Mucosa of rectum (tissue), 2 donors: Measurements from ENCODE around the gene ZNF532.

ENCODE experiments used
- H3K27ac ChIP-seq, 2 donors: one replicate each; pipeline ENCODE4 v1.7.0; 2013; ENCODE audit warnings: inconsistent platforms in 2 of 2, low read depth in 2 of 2, low read length in 2 of 2
- H3K27me3 ChIP-seq, 2 donors: one replicate each; pipeline ENCODE4 v1.7.0; 2013; ENCODE audit warnings: low read length in 2 of 2; ENCODE audit not compliant: control insufficient read depth in 2 of 2, insufficient read depth in 2 of 2
- H3K36me3 ChIP-seq, 2 donors: one replicate each; pipeline ENCODE4 v1.7.0; 2013; ENCODE audit warnings: low read length in 2 of 2; ENCODE audit not compliant: control insufficient read depth in 2 of 2, insufficient read depth in 2 of 2
- H3K4me1 ChIP-seq, 2 donors: one replicate each; pipeline ENCODE4 v1.7.0; 2013; ENCODE audit warnings: low read length in 2 of 2, mild to moderate bottlenecking in 1 of 2; ENCODE audit not compliant: control insufficient read depth in 2 of 2, insufficient read depth in 2 of 2
- H3K4me3 ChIP-seq, 2 donors: one replicate each; pipeline ENCODE4 v1.7.0; 2013; ENCODE audit warnings: low read length in 2 of 2
- H3K9ac ChIP-seq, 2 donors: one replicate each; pipeline ENCODE4 v1.7.0; 2013; ENCODE audit warnings: low read length in 2 of 2, low read depth in 1 of 2, mild to moderate bottlenecking in 1 of 2
- H3K9me3 ChIP-seq, 2 donors: one replicate each; pipeline ENCODE4 v1.7.0; 2013; ENCODE audit warnings: low read length in 2 of 2; ENCODE audit not compliant: control insufficient read depth in 2 of 2
- donor health status: healthy.
- donor health status: Normal muscosa, but diverticular disease.

ZNF532 gene

GRCh38 chr18:58988600-58988999, 123.9 kb downstream of the ZNF532 start:
- no peaks in the 10 kb centered on the region for H3K27me3 ChIP-seq
- no peaks in the 10 kb centered on the region for H3K36me3 ChIP-seq
- no peaks in the 10 kb centered on the region for H3K9me3 ChIP-seq
- no peaks in the 10 kb centered on the region for H3K4me1 ChIP-seq
- no peak overlapping the region for H3K27ac ChIP-seq
- no peak overlapping the region for H3K4me3 ChIP-seq
- no peak overlapping the region for H3K9ac ChIP-seq

- H3K27ac ChIP-seq, result no peak overlapping the region
These were observed 124.6 kb downstream of the ZNF532 start for GRCh38 chr18:58989184-58989759.

GRCh38 chr18:58990720-58991119, 126.0 kb downstream of the ZNF532 start:
- Histone ChIP-seq H3K27ac (no peak overlapping the region), H3K36me3 (no peaks in the 10 kb centered on the region), H3K4me1 (no peaks in the 10 kb centered on the region), H3K9me3 (no peaks in the 10 kb centered on the region), H3K27me3 (no peaks in the 10 kb centered on the region), H3K4me3 (no peak overlapping the region), H3K9ac (no peak overlapping the region)

More at GRCh38 chr18:58989184-58989759, 124.6 kb downstream of the ZNF532 start:
- Histone ChIP-seq H3K9me3 (no peaks in the 10 kb centered on the region), H3K4me1 (no peaks in the 10 kb centered on the region), H3K4me3 (no peak overlapping the region), H3K36me3 (no peaks in the 10 kb centered on the region), H3K27me3 (no peaks in the 10 kb centered on the region), H3K9ac (no peak overlapping the region)

- Histone ChIP-seq H3K4me1 (no peaks in the 10 kb centered on the region), H3K9me3 (no peaks in the 10 kb centered on the region), H3K27me3 (no peaks in the 10 kb centered on the region), H3K9ac (no peak overlapping the region), H3K27ac (peak overlapping the region in 1 of 2 donors; percentile 6), H3K36me3 (no peaks in the 10 kb centered on the region), H3K4me3 (no peak overlapping the region)
These were observed 126.6 kb downstream of the ZNF532 start for GRCh38 chr18:58991167-58991798.

- no peak overlapping the region for H3K4me3 ChIP-seq
- H3K4me1 ChIP-seq, result no peaks in the 10 kb centered on the region
- no peak overlapping the region for H3K9ac ChIP-seq
- H3K9me3 ChIP-seq, result no peaks in the 10 kb centered on the region
- H3K27ac ChIP-seq, result peak overlapping the region; percentile 34 to 35
- no peaks in the 10 kb centered on the region for H3K27me3 ChIP-seq
- H3K36me3 ChIP-seq, result no peaks in the 10 kb centered on the region
These were observed 127.9 kb downstream of the ZNF532 start for GRCh38 chr18:58992301-58993231.

- Histone ChIP-seq H3K27me3 (no peaks in the 10 kb centered on the region), H3K4me3 (no peak overlapping the region), H3K36me3 (no peaks in the 10 kb centered on the region), H3K9ac (no peak overlapping the region), H3K4me1 (no peaks in the 10 kb centered on the region), H3K9me3 (no peaks in the 10 kb centered on the region), H3K27ac (no peak overlapping the region)
These were observed 128.6 kb downstream of the ZNF532 start for GRCh38 chr18:58993260-58993659.

- Histone ChIP-seq H3K4me1 (no peaks in the 10 kb centered on the region), H3K4me3 (no peak overlapping the region), H3K9ac (no peak overlapping the region)
These were observed 131.0 kb downstream of the ZNF532 start for GRCh38 chr18:58995663-58996062.

GRCh38 chr18:58996131-58996641, 131.5 kb downstream of the ZNF532 start:
- Histone ChIP-seq H3K27ac (no peak overlapping the region), H3K4me3 (no peak overlapping the region), H3K9me3 (no peaks in the 10 kb centered on the region), H3K27me3 (no peaks in the 10 kb centered on the region), H3K9ac (no peak overlapping the region), H3K4me1 (no peaks in the 10 kb centered on the region), H3K36me3 (no peaks in the 10 kb centered on the region)

More at GRCh38 chr18:58995663-58996062, 131.0 kb downstream of the ZNF532 start:
- Histone ChIP-seq H3K9me3 (no peaks in the 10 kb centered on the region), H3K36me3 (no peaks in the 10 kb centered on the region), H3K27me3 (no peaks in the 10 kb centered on the region), H3K27ac (peak overlapping the region in 1 of 2 donors; percentile 18)

- H3K9me3 ChIP-seq, result no peaks in the 10 kb centered on the region
- H3K27me3 ChIP-seq, result no peaks in the 10 kb centered on the region
- H3K36me3 ChIP-seq, result no peaks in the 10 kb centered on the region
- no peak overlapping the region for H3K9ac ChIP-seq
- H3K27ac ChIP-seq, result peak overlapping the region in 1 of 2 donors; percentile 12
- no peaks in the 10 kb centered on the region for H3K4me1 ChIP-seq
- H3K4me3 ChIP-seq, result no peak overlapping the region
These were observed 132.0 kb downstream of the ZNF532 start for GRCh38 chr18:58996696-58997095.
